ENCODE results near the gene UGT1A7. TPM values are rescaled to one million over a fixed set of nuclear protein-coding genes. Genes with fewer than 3 reads are reported as not detected.
"Not testable (repeated sequence)": the region's sequence is repeated elsewhere in the genome, so short reads cannot be mapped to it uniquely, and the experiment has no call there.

Gene UGT1A7
- total RNA-seq, 1 donor from 2014 or later = not detected

GRCh38 chr2:233650981-233651380 lies 30.7 kb upstream of the UGT1A7 start:
- H3K4me1 Mint-ChIP-seq = no peaks in the 10 kb centered on the region
- H3K36me3 Mint-ChIP-seq (ENCODE audit: low read depth) = no peaks in the 10 kb centered on the region
- no peak for ATAC-seq (ENCODE audit: low read depth)
- no peak for DNase-seq
- peaks cover 13% of the 10 kb centered on the region for H3K9me3 Mint-ChIP-seq
- TF ChIP-seq, protein P1, sequence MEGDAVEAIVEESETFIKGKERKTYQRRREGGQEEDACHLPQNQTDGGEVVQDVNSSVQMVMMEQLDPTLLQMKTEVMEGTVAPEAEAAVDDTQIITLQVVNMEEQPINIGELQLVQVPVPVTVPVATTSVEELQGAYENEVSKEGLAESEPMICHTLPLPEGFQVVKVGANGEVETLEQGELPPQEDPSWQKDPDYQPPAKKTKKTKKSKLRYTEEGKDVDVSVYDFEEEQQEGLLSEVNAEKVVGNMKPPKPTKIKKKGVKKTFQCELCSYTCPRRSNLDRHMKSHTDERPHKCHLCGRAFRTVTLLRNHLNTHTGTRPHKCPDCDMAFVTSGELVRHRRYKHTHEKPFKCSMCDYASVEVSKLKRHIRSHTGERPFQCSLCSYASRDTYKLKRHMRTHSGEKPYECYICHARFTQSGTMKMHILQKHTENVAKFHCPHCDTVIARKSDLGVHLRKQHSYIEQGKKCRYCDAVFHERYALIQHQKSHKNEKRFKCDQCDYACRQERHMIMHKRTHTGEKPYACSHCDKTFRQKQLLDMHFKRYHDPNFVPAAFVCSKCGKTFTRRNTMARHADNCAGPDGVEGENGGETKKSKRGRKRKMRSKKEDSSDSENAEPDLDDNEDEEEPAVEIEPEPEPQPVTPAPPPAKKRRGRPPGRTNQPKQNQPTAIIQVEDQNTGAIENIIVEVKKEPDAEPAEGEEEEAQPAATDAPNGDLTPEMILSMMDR (IDR thresholded peaks at IDR 0.05) = no peak
- POLR2A ChIA-PET = no interaction called here
- peaks cover 23% of the 10 kb centered on the region for H3K27me3 Mint-ChIP-seq
- CTCF ChIA-PET = no interaction called here
- intact Hi-C loops (cut with micrococcal nuclease) = no loop called here
- H3K4me3 Mint-ChIP-seq = no peak overlapping the region
- H3K27ac Mint-ChIP-seq = no peak overlapping the region

DNA sequence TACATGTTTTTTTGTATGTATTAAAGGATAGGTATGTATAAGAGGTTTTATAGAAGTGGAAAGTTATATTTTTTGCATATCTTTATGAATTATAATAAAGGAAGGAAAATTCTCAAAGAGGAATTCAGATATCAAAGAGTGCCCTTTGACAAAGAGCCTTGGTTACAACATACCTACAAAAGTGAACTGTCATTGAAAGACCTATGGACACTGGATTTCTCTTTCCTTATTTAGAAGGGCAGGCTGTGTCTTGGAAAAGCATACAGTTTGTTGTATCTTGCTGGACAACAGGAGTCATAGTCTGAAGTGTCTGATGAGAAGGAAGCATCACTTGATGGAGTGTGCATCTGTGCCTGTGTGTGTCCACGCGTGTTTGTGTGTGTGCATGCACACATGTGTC lies 30.3 kb upstream of the UGT1A7 start:
- H3K36me3 Mint-ChIP-seq (ENCODE audit: low read depth) = no peaks in the 10 kb centered on the region
- POLR2A ChIA-PET = no interaction called here
- DNase-seq (no peak), ATAC-seq (ENCODE audit: low read depth) (no peak)
- no peak overlapping the region for H3K27ac Mint-ChIP-seq
- CTCF ChIA-PET = no interaction called here
- H3K4me1 Mint-ChIP-seq = no peaks in the 10 kb centered on the region
- intact Hi-C loops (cut with micrococcal nuclease) = no loop called here
- peaks cover 12% of the 10 kb centered on the region for H3K9me3 Mint-ChIP-seq
- TF ChIP-seq, protein P1 (IDR thresholded peaks at IDR 0.05) = no peak
- peaks cover 23% of the 10 kb centered on the region for H3K27me3 Mint-ChIP-seq
- H3K4me3 Mint-ChIP-seq = no peak overlapping the region

- no peak overlapping the region for H3K4me3 Mint-ChIP-seq
- peaks cover 34% of the 10 kb centered on the region for H3K27me3 Mint-ChIP-seq
- ChIA-PET POLR2A (no interaction called here), CTCF (no interaction called here)
- no peak overlapping the region for H3K27ac Mint-ChIP-seq
- TF ChIP-seq, protein P1 (IDR thresholded peaks at IDR 0.05) = no peak
- intact Hi-C loops (cut with micrococcal nuclease) = no loop called here
- no peaks in the 10 kb centered on the region for H3K4me1 Mint-ChIP-seq
- DNase-seq = no peak
- no peaks in the 10 kb centered on the region for H3K36me3 Mint-ChIP-seq (ENCODE audit: low read depth)
- ATAC-seq (ENCODE audit: low read depth) = no peak
- no peaks in the 10 kb centered on the region for H3K9me3 Mint-ChIP-seq
Measured at GRCh38 chr2:233654501-233654900, 27.2 kb upstream of the UGT1A7 start.

DNA sequence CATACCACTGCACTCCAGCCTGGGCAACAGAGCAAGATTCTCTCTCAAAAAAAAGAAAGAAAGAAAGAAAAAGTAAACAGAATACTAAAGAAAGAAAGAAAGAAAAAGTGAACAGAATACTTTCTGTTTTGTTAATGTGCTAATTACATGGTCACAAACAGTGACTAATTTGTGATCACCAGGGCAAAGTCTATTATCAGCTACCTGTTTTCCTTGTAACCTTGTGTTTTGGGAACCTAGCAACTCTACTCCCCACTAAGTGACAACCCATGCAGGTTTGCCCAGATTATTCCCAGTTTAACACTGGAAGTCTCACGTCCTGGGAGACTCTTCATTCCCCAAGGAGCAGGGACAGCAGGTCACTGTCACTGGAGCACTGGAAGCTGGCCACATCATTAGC lies 26.7 kb upstream of the UGT1A7 start:
- ATAC-seq (ENCODE audit: low read depth) = no peak
- H3K4me1 Mint-ChIP-seq = no peaks in the 10 kb centered on the region
- no peaks in the 10 kb centered on the region for H3K36me3 Mint-ChIP-seq (ENCODE audit: low read depth)

DNA sequence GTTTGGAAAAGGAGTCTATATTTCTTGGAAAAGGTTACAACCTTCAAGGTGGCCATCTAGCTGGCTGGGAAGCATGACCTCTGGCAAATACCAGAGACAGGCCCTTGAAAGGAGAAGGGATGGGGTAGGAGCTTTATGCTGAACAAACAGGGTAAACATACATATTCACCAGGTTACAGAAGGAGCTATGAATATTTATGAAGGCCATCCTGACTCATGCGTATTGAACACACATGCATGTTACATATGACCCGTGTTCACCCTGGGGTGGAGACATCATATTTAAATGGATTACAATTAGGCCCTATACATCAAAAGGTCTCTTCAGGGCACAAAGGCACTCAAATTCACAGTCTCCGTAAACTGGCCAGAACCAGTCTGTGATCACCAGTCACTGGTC lies 25.8 kb upstream of the UGT1A7 start:
- CTCF ChIA-PET = not testable (repeated sequence)

More for the DNA sequence above, 26.7 kb upstream of the UGT1A7 start:
- Mint-ChIP-seq H3K9me3 (no peaks in the 10 kb centered on the region), H3K27ac (no peak overlapping the region), H3K27me3 (peaks cover 38% of the 10 kb centered on the region), H3K4me3 (no peak overlapping the region)
- TF ChIP-seq, protein P1 (IDR thresholded peaks at IDR 0.05) = no peak
- ChIA-PET CTCF (no interaction called here), POLR2A (no interaction called here)
- intact Hi-C loops (cut with micrococcal nuclease) = no loop called here
- no peak for DNase-seq

DNA sequence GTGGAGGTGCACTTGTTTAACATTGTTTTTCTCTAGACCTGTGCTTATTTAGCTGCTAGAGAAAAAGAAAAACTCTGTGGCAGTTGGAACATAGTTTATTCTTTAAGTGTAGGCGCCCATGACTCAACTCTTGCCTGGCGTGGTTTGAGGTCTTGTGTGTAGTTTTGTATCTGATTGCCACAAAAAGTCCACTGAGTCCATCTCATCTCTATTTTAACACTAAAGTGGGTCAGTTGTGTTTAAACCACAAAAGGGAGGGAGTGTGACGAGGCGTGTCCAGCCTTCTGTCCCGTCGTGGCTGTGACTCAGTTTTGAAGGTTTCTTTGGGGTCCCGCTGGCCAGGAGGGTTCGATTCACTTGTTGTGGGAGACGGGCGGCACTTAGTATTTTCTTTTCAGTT lies 25.3 kb upstream of the UGT1A7 start:
- Mint-ChIP-seq H3K27me3 (peaks cover 42% of the 10 kb centered on the region), H3K36me3 (ENCODE audit: low read depth) (no peaks in the 10 kb centered on the region), H3K9me3 (no peaks in the 10 kb centered on the region), H3K4me3 (no peak overlapping the region), H3K27ac (no peak overlapping the region), H3K4me1 (no peaks in the 10 kb centered on the region)
- intact Hi-C loops (cut with micrococcal nuclease) = no loop called here
- ATAC-seq (ENCODE audit: low read depth) (no peak), DNase-seq (no peak)
- CTCF ChIA-PET = no interaction called here
- POLR2A ChIA-PET = no interaction called here
- TF ChIP-seq, protein P1 (IDR thresholded peaks at IDR 0.05) = no peak

More for the DNA sequence above, 25.8 kb upstream of the UGT1A7 start:
- H3K27ac Mint-ChIP-seq; ATAC-seq (ENCODE audit: low read depth); POLR2A ChIA-PET; H3K36me3 Mint-ChIP-seq (ENCODE audit: low read depth); H3K4me3 Mint-ChIP-seq; H3K9me3 Mint-ChIP-seq; intact Hi-C loops (cut with micrococcal nuclease); DNase-seq; H3K4me1 Mint-ChIP-seq: not testable (repeated sequence)
- peaks cover 38% of the 10 kb centered on the region for H3K27me3 Mint-ChIP-seq
